ENCODE measurements around the gene DCDC2.
"Not testable (repeated sequence)": the region's sequence is repeated elsewhere in the genome, so short reads cannot be mapped to it uniquely, and the experiment has no call there.

The DCDC2 gene

DNA sequence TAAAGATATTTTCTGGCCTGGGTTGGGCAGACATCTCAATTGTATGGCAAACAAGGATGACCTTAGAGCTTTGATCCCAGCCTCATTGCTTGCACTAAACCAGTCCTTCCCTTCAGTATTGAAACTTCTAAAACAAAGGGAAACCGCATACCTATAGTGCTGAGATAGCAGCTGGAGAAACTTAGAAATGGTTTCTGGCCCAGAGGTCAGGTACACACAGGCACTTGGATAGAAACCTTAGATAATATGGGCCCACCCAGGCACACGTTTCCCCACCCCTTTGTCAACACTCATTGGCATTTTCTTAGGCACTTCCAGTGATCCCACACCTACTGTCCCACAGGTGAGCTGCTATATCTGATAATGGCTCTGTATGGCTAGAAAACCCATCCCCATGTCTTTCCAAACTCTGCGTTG lies 209.7 kb downstream of the DCDC2 start:
- DNase-seq (ENCODE audit: low read depth, low spot score): no peak

- DNase-seq (ENCODE audit: low read depth, low spot score): no peak
Measured at GRCh38 chr6:24147511-24148153, 210.2 kb downstream of the DCDC2 start.

DNA sequence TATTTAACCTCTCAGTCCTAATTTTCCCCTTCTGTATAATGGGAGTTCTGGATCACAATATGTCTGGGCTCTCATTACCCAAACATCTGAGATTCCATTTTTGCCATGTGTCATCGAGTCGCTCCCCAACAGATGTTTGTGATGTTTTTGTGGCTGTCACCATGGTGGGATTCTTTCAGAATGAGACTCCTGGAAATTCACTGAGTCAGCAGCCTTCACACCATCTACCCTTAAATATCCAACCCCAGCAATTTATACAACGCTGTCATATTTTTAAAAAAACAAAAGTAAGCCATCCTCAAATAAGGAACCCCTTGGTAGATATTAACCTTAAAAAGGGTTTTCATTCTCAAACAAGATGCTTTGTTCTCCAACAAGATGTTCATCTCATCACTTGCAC lies 211.0 kb downstream of the DCDC2 start:
- DNase-seq (ENCODE audit: low read depth, low spot score): no peak

GRCh38 chr6:24145690-24146131 lies 212.1 kb downstream of the DCDC2 start:
- DNase-seq (ENCODE audit: low read depth, low spot score): no peak

DNA sequence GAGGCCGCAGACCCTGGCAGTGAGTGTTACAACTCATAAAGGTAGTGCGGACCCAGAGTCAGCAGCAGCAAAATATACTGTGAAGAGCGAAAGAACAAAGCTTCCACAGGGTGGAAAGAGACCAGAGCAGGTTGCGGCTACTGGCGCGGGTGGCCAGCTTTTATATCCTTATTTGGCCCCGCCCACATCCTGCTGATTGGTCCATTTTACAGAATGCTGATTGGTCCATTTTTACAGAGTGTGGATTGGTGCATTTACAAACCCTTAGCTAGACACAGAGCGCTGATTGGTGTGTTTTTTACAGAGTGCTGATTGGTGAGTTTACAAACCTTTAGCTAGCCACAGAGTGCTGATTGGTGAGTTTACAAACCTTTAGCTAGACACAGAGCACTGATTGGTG lies 215.1 kb downstream of the DCDC2 start:
- DNase-seq (ENCODE audit: low read depth, low spot score): not testable (repeated sequence)

DNA sequence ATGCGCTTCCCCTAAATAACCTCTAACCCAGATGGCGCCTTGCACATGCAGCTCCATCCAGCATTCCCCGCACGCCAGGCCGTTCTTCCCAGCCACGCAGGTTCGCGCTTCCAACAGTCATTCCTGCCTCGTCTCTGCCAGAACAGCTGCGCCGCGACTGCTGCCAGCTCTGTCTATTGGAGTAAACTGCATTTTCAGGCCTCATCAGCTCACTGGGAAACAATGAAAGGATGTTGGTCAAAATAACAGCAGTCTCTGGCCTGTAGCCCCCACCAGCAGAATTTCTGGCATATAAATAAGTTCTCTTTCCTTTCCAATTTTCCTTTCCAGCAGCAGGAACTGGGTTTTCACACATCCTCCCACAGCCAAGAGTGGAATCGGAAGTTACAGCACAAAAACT lies 217.3 kb downstream of the DCDC2 start:
- DNase-seq (ENCODE audit: low read depth, low spot score): no peak

DNA sequence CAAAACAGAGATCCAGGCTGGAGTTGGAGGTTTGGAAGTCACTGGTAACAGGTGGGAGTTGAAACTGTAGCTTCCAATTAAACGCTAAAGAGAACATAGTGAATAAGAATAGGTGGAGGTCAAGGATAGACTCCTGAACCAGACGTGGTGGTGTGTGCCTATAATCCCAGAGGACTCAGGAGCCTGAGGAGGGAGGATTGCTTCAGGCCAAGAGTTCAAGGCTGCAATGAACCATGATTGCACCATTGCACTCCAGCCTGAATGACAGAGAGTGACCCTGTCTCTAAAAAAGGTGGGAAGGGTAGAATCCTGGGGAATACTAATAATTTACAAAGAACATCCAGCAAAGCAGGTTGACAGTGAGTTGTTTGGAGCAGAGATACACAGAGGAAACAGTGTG lies 218.2 kb downstream of the DCDC2 start:
- DNase-seq (ENCODE audit: low read depth, low spot score): no peak

- DNase-seq (ENCODE audit: low read depth, low spot score): no peak
Measured at GRCh38 chr6:24139080-24139479, 218.8 kb downstream of the DCDC2 start.

- no peak for DNase-seq (ENCODE audit: low read depth, low spot score)
Measured at GRCh38 chr6:24131751-24132150, 226.1 kb downstream of the DCDC2 start.

DNA sequence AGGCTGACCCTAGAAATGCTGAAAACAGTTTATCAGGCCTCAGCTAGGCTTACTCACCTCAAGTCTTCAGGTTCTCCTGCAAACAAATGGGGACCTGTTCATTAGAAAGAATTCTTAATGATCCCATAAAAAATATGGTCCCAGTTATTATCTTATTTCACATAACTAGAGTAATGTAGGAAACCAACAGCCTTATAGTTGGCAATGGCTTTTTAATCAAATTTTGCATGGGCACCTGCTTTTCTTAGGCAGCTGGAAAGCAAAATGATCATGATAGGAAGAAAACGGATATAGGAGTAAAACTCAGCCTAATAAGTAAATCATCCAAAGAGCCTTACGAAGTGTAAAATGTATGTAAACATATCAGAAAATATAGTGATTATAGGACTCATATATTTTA lies 230.5 kb downstream of the DCDC2 start:
- DNase-seq (ENCODE audit: low read depth, low spot score): no peak

GRCh38 chr6:24126586-24127192 lies 231.2 kb downstream of the DCDC2 start:
- no peak for DNase-seq (ENCODE audit: low read depth, low spot score)

DNA sequence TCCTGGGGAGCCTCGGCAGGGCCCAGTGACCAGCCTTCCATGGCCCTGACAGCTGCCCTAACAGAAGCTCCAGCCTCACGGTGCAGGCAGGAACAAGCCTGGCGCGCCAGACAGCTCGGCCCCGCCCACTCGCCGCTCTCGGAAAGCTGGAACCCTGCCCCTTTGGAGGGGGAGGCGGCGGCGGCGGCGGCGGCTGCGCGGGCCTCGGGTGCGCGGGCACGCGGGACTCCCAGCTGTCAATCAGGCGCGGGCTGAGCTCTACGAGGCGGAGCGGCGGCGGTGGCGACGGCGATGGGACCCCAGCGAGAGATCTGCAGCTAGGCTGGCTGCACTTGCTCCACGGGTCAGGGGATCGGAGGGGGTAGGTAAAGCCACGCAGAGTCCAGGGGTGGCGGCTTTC lies 231.9 kb downstream of the DCDC2 start, which contains the start of gene NRSN1:
TSS of gene NRSN1 (plus strand) at position 236 of the 400 bp plus-strand sequence. CDS start 8,113 bp downstream, outside the sequence.
- DNase-seq (ENCODE audit: low read depth, low spot score): no peak

DNA sequence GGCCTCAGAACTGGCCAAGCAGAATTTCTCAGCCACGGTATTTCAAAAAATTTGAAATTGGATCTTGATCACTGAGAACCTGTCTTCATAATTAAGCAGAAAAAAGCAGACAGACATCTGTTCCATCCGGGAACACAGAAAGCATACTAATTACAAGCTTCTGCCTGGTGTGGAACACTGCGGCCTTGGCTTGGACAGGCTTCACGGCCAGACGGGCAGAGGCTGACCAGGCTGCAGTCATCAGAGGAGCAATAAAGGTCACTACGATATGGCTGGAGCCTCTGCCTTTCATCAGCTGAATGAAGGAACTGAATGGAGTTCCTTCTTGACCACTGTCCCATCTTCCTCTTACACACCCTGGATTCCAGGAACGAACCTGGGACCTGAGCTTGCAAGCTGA lies 235.7 kb downstream of the DCDC2 start:
- no peak for DNase-seq (ENCODE audit: low read depth, low spot score)

Measured in activated naive CD8-positive, alpha-beta T cell treated with anti-CD3 and anti-CD28 coated beads, Interleukin-2, amount 50 U/mL, for 16 hours (primary cell).